ENCODE data around the gene KIF27. TPM values are rescaled to one million over a fixed set of nuclear protein-coding genes. Genes with fewer than 3 reads are reported as not detected.

Gene KIF27
- total RNA-seq, 1 donor from 2014 or later: 4.1 TPM

- intact Hi-C loops (cut with micrococcal nuclease): loop anchor here (5.0 kb wide), 1 partner anchor 381 kb away; no protein-coding TSS in a partner anchor
- Histone ChIP-seq H3K9me3 (replicated peaks) (no peaks in the 10 kb centered on the region), H3K4me1 (peaks cover 21% of the 10 kb centered on the region), H3K27ac (replicated peaks) (no peak overlapping the region), H3K36me3 (peaks cover 31% of the 10 kb centered on the region), H3K27me3 (ENCODE audit: low read depth) (no peaks in the 10 kb centered on the region), H3K4me3 (no peak overlapping the region)
- DNase-seq: no peak
- no peak for TF ChIP-seq CTCF (IDR thresholded peaks at IDR 0.05; ENCODE audit: borderline replicate concordance)
These were observed 15.3 kb upstream of the KIF27 start for GRCh38 chr9:83936523-83936922.

- Histone ChIP-seq H3K9me3 (replicated peaks) (no peaks in the 10 kb centered on the region), H3K27ac (replicated peaks) (no peak overlapping the region), H3K4me1 (peaks cover 21% of the 10 kb centered on the region), H3K36me3 (peaks cover 21% of the 10 kb centered on the region), H3K27me3 (ENCODE audit: low read depth) (no peaks in the 10 kb centered on the region), H3K4me3 (no peak overlapping the region)
- TF ChIP-seq CTCF (IDR thresholded peaks at IDR 0.05; ENCODE audit: borderline replicate concordance): no peak
- DNase-seq: no peak
- intact Hi-C loops (cut with micrococcal nuclease): loop anchor here (5.0 kb wide), 1 partner anchor 382 kb away; no protein-coding TSS in a partner anchor
These were observed 14.2 kb upstream of the KIF27 start for GRCh38 chr9:83935276-83935935.

GRCh38 chr9:83934569-83935275 is 13.5 kb upstream of the KIF27 start:
- TF ChIP-seq CTCF (IDR thresholded peaks at IDR 0.05; ENCODE audit: borderline replicate concordance): no peak
- no peak overlapping the region for H3K27ac ChIP-seq (replicated peaks)

GRCh38 chr9:83933790-83934189 is 12.6 kb upstream of the KIF27 start:
- H3K27ac ChIP-seq (replicated peaks): no peak overlapping the region
- no peaks in the 10 kb centered on the region for H3K9me3 ChIP-seq (replicated peaks)
- DNase-seq: no peak
- TF ChIP-seq CTCF (IDR thresholded peaks at IDR 0.05; ENCODE audit: borderline replicate concordance): no peak
- intact Hi-C loops (cut with micrococcal nuclease): no loop called here
- H3K4me3 ChIP-seq: no peak overlapping the region
- peaks cover 21% of the 10 kb centered on the region for H3K4me1 ChIP-seq
- H3K36me3 ChIP-seq: peaks cover 4% of the 10 kb centered on the region
- H3K27me3 ChIP-seq (ENCODE audit: low read depth): no peaks in the 10 kb centered on the region

More at GRCh38 chr9:83934569-83935275, 13.5 kb upstream of the KIF27 start:
- intact Hi-C loops (cut with micrococcal nuclease): loop anchor here (5.0 kb wide), 1 partner anchor 383 kb away; no protein-coding TSS in a partner anchor
- Histone ChIP-seq H3K4me1 (peaks cover 21% of the 10 kb centered on the region), H3K9me3 (replicated peaks) (no peaks in the 10 kb centered on the region), H3K36me3 (peaks cover 14% of the 10 kb centered on the region), H3K4me3 (no peak overlapping the region), H3K27me3 (ENCODE audit: low read depth) (no peaks in the 10 kb centered on the region)
- no peak for DNase-seq

- Histone ChIP-seq H3K9me3 (replicated peaks) (no peaks in the 10 kb centered on the region), H3K4me1 (peaks cover 21% of the 10 kb centered on the region), H3K27ac (replicated peaks) (no peak overlapping the region), H3K36me3 (no peaks in the 10 kb centered on the region), H3K4me3 (no peak overlapping the region), H3K27me3 (ENCODE audit: low read depth) (no peaks in the 10 kb centered on the region)
- DNase-seq: no peak
- intact Hi-C loops (cut with micrococcal nuclease): no loop called here
- no peak for TF ChIP-seq CTCF (IDR thresholded peaks at IDR 0.05; ENCODE audit: borderline replicate concordance)
These were observed 11.6 kb upstream of the KIF27 start for GRCh38 chr9:83932851-83933250.
